IMR-90 (cell line): Measurements from ENCODE around the gene RNF112. TPM values are rescaled to one million over a fixed set of nuclear protein-coding genes. Genes with fewer than 3 reads are reported as not detected.

Experiments used
- ATAC-seq: fragments of 200-7000 bp; cut with Tn5 transposase; 2 replicates; pipeline ENCODE4 v1.9.1; 2020; ENCODE audit warnings: low read depth, mild to moderate bottlenecking, moderate library complexity
- BruUV-seq: library from RNA; stranded (reverse); fragments of 400-500 nt; replicated peaks from 2 replicates; lab custom pipeline; 2021; lab: Mats Ljungman, UMichigan
- CTCF ChIA-PET: fragments of 300-600 bp; formaldehyde crosslinking; extraction: SDS; loops from one replicate; lab custom pipeline; 2021; ENCODE audit warnings: antibody characterized with exemption; lab: Yijun Ruan, JAX
- POLR2A ChIA-PET: fragments of 300-600 bp; sonication (Branson Sonifier 250); formaldehyde crosslinking; loops from one replicate; lab custom pipeline; 2022; ENCODE audit warnings: antibody characterized with exemption; ENCODE audit not compliant: unreplicated experiment; lab: Charles Lee
- DNase-seq: peaks from one replicate; pipeline ENCODE4 v3.0.0; 2013
- H2AFZ ChIP-seq: replicated peaks from 2 replicates; pipeline ENCODE3; 2013; ENCODE audit warnings: low read length, mild to moderate bottlenecking; ENCODE audit not compliant: poor library complexity
- H2AK5ac ChIP-seq: 2 replicates; pipeline ENCODE4 v1.6.1; 2013; ENCODE audit warnings: low read depth, low read length, inconsistent platforms
- H2AK9ac ChIP-seq: replicated peaks from 2 replicates; pipeline ENCODE3; 2013; ENCODE audit warnings: mild to moderate bottlenecking, low read depth, low read length, moderate library complexity; ENCODE audit not compliant: poor library complexity
- H2BK120ac ChIP-seq: 2 replicates; pipeline ENCODE4 v1.6.1; 2013; ENCODE audit warnings: low read depth, low read length, inconsistent platforms
- H2BK15ac ChIP-seq: 3 replicates; pipeline ENCODE4 v1.6.1; 2013; ENCODE audit warnings: low read depth, low read length, inconsistent platforms
- H2BK20ac ChIP-seq: 2 replicates; pipeline ENCODE4 v1.6.1; 2013; ENCODE audit warnings: low read depth, mild to moderate bottlenecking, inconsistent platforms, low read length, moderate library complexity
- H2BK5ac ChIP-seq: 2 replicates; pipeline ENCODE4 v1.6.1; 2013; ENCODE audit warnings: mild to moderate bottlenecking, low read depth, low read length, inconsistent platforms; ENCODE audit not compliant: poor library complexity, severe bottlenecking
- H3K14ac ChIP-seq: replicated peaks from 2 replicates; pipeline ENCODE4 v1.6.1; 2013; ENCODE audit warnings: low read depth, low read length, inconsistent platforms
- H3K18ac ChIP-seq: 2 replicates; pipeline ENCODE4 v1.6.1; 2013; ENCODE audit warnings: low read depth, low read length, control low read depth
- H3K23ac ChIP-seq: 2 replicates; pipeline ENCODE4 v1.6.1; 2013; ENCODE audit warnings: low read depth, low read length, inconsistent platforms
- H3K27ac ChIP-seq: 2 replicates; pipeline ENCODE4 v1.5.1; 2013; ENCODE audit warnings: mild to moderate bottlenecking, control low read depth, low read length; ENCODE audit not compliant: insufficient read depth
- H3K27me3 ChIP-seq: 2 replicates; pipeline ENCODE4 v1.6.1; 2013; ENCODE audit warnings: low read length; ENCODE audit not compliant: control insufficient read depth, insufficient read depth
- H3K36me3 ChIP-seq: 2 replicates; pipeline ENCODE4 v1.6.1; 2013; ENCODE audit warnings: low read length, mixed read lengths; ENCODE audit not compliant: control insufficient read depth, insufficient read depth
- H3K4ac ChIP-seq: 2 replicates; pipeline ENCODE4 v1.6.1; 2013; ENCODE audit warnings: low read depth, low read length, inconsistent platforms
- H3K4me1 ChIP-seq: 2 replicates; pipeline ENCODE4 v1.6.1; 2013; ENCODE audit warnings: low read length, mixed read lengths; ENCODE audit not compliant: control insufficient read depth, insufficient read depth
- H3K4me2 ChIP-seq: 2 replicates; pipeline ENCODE4 v1.6.1; 2013; ENCODE audit warnings: low read depth, mild to moderate bottlenecking, control low read depth, low read length, moderate library complexity
- H3K4me3 ChIP-seq: 2 replicates; pipeline ENCODE4 v1.5.1; 2013; ENCODE audit warnings: low read depth, mild to moderate bottlenecking, control low read depth, low read length, moderate library complexity; ENCODE audit not compliant: insufficient read depth
- H3K56ac ChIP-seq: 2 replicates; pipeline ENCODE4 v1.6.1; 2013; ENCODE audit warnings: low read length, inconsistent platforms; ENCODE audit not compliant: insufficient read depth; ENCODE audit errors: extremely low read depth
- H3K79me1 ChIP-seq, 2 experiments: 2 replicates each; pipeline ENCODE4 v1.6.1; 2013; ENCODE audit warnings: low read length in 2 of 2, inconsistent platforms in 1 of 2, low read depth in 1 of 2
- H3K9ac ChIP-seq: 2 replicates; pipeline ENCODE4 v1.6.1; 2013; ENCODE audit warnings: low read depth, low read length, control low read depth
- H3K9me1 ChIP-seq: 2 replicates; pipeline ENCODE4 v1.6.1; 2013; ENCODE audit warnings: low read length, inconsistent platforms; ENCODE audit not compliant: insufficient read depth
- H3K9me3 ChIP-seq: 2 replicates; pipeline ENCODE4 v1.6.1; 2013; ENCODE audit warnings: low read length; ENCODE audit not compliant: control insufficient read depth, insufficient read depth
- H4K20me1 ChIP-seq: 2 replicates; pipeline ENCODE4 v1.6.1; 2013; ENCODE audit warnings: low read length, inconsistent platforms; ENCODE audit not compliant: insufficient read depth
- H4K5ac ChIP-seq: 2 replicates; pipeline ENCODE4 v1.6.1; 2013; ENCODE audit warnings: mild to moderate bottlenecking, low read depth, low read length, control low read depth
- H4K8ac ChIP-seq, 2 experiments: 2 replicates each; pipeline ENCODE4 v1.6.1; 2013; ENCODE audit warnings: low read depth in 2 of 2, low read length in 2 of 2, control low read depth in 1 of 2, inconsistent platforms in 1 of 2
- H4K91ac ChIP-seq: 2 replicates; pipeline ENCODE4 v1.6.1; 2013; ENCODE audit warnings: low read depth, low read length, inconsistent platforms; ENCODE audit not compliant: insufficient read depth
- BHLHE40 ChIP-seq: fragments of 150-350 bp; IDR thresholded peaks from 2 replicates; pipeline ENCODE4 v1.6.1; 2016; ENCODE audit warnings: mild to moderate bottlenecking, low read depth, low read length
- CEBPB ChIP-seq: IDR thresholded peaks from 2 replicates; pipeline ENCODE4 v1.6.1; 2012; ENCODE audit warnings: low read depth, low read length, improper control_type of control experiment
- CHD1 ChIP-seq: IDR thresholded peaks from 2 replicates; pipeline ENCODE4 v1.6.1; 2012; ENCODE audit warnings: low read depth, low read length, improper control_type of control experiment
- CTCF ChIP-seq: conservative IDR thresholded peaks from 2 replicates; pipeline ENCODE4 v1.5.1; 2012; ENCODE audit warnings: mild to moderate bottlenecking, low read depth, low read length, improper control_type of control experiment
- ELK1 ChIP-seq: fragments of 150-350 bp; IDR thresholded peaks from 2 replicates; pipeline ENCODE4 v1.6.1; 2016; ENCODE audit warnings: low read depth, mild to moderate bottlenecking, low read length, moderate library complexity, borderline replicate concordance
- FOS ChIP-seq: fragments of 150-350 bp; IDR thresholded peaks from 2 replicates; pipeline ENCODE4 v1.6.1; 2016; ENCODE audit warnings: low read depth, low read length
- MAFK ChIP-seq: IDR thresholded peaks from 2 replicates; pipeline ENCODE4 v1.6.1; 2012; ENCODE audit warnings: low read depth, low read length, improper control_type of control experiment
- MAZ ChIP-seq: IDR thresholded peaks from 2 replicates; pipeline ENCODE4 v1.6.1; 2012; ENCODE audit warnings: low read depth, mild to moderate bottlenecking, low read length, improper control_type of control experiment, moderate library complexity, borderline replicate concordance
- MXI1 ChIP-seq: IDR thresholded peaks from 2 replicates; pipeline ENCODE4 v1.6.1; 2012; ENCODE audit warnings: low read depth, mild to moderate bottlenecking, low read length, moderate library complexity, borderline replicate concordance
- NFE2L2 ChIP-seq: fragments of 150-350 bp; IDR thresholded peaks from 2 replicates; pipeline ENCODE4 v1.6.1; 2016; ENCODE audit warnings: low read depth, mild to moderate bottlenecking, low read length
- RAD21 ChIP-seq: IDR thresholded peaks from 2 replicates; pipeline ENCODE4 v1.6.1; 2012; ENCODE audit warnings: low read length, improper control_type of control experiment
- RCOR1 ChIP-seq: IDR thresholded peaks from 2 replicates; pipeline ENCODE4 v1.6.1; 2012; ENCODE audit warnings: mild to moderate bottlenecking, low read length, improper control_type of control experiment; ENCODE audit not compliant: insufficient replicate concordance
- SMC3 ChIP-seq: fragments of 150-350 bp; IDR thresholded peaks from 2 replicates; pipeline ENCODE4 v1.6.1; 2016; ENCODE audit warnings: low read depth, mild to moderate bottlenecking, antibody characterized with exemption, low read length, moderate library complexity
- WGBS, 2 experiments: methylation state at CpG; one replicate each; pipeline versions ENCODE4 v1.1.5 to v1.1.7; 2013; ENCODE audit warnings: missing lambda C conversion rate in 2 of 2; ENCODE audit not compliant: insufficient read length in 1 of 2; ENCODE audit errors: extremely low coverage in 2 of 2; 5-methylcytosine and 5-hydroxymethylcytosine counted together
- dilution Hi-C: fragments of 300-500 bp; cut with HindIII; formaldehyde crosslinking; loops from one replicate; pipeline ENCODE4 v1.14.3; 2018; ENCODE audit warnings: low sequenced_read_pairs; ENCODE audit not compliant: unreplicated experiment
- in situ Hi-C: fragments of 300-500 bp; cut with MboI; formaldehyde crosslinking; loops from 3 replicates; pipeline ENCODE4 v1.14.3; 2019; ENCODE audit warnings: low sequenced_read_pairs, inconsistent platforms, mixed read lengths
- intact Hi-C: fragments of 100-400 bp; cut with micrococcal nuclease; formaldehyde crosslinking; loops from 2 replicates; pipeline ENCODE4 v1.10.0; 2022
- polyA plus RNA-seq, 3 experiments: library from polyadenylated mRNA; depleted of rRNA; stranded (reverse); fragments of >200 nt; gene quantifications; 2 replicates each; pipeline ENCODE4 v1.2.3, GENCODE V29; 2012; ENCODE audit warnings: low replicate concordance in 1 of 3
- total RNA-seq: library from RNA; depleted of rRNA; stranded (reverse); fragments of >200 nt; gene quantifications from 2 replicates; pipeline ENCODE4 v1.2.3, GENCODE V29; 2012

RNF112 gene
- total and polyA plus RNA-seq, 2 of the 4 experiments (the other 2 are of a cell fraction), result 2.5 to 5.7 TPM

- no peak for TF ChIP-seq BHLHE40
- TF ChIP-seq MAFK, result no peak
- TF ChIP-seq CEBPB, result no peak
These were observed 44.4 kb upstream of the RNF112 start (continued) for GRCh38 chr17:19366637-19366972.

GRCh38 chr17:19368229-19368628 lies 42.8 kb upstream of the RNF112 start:
- CTCF ChIA-PET, result interaction anchor here (1.1 kb wide), 1 partner anchor 79 kb away, joined by 3 read pairs; no protein-coding TSS in a partner anchor
- dilution Hi-C loops, result no loop called here

More at GRCh38 chr17:19368229-19368628, 42.8 kb upstream of the RNF112 start:
- H3K4me3 ChIP-seq, result no peak overlapping the region
- no peak overlapping the region for H3K23ac ChIP-seq
- no peak overlapping the region for H3K14ac ChIP-seq
- no peak overlapping the region for H2AFZ ChIP-seq
- H3K79me1 ChIP-seq, result no peaks in the 10 kb centered on the region
- H3K4me1 ChIP-seq, result peaks cover 12% of the 10 kb centered on the region
- WGBS, 2 experiments, result no CpG with 5 or more reads among the region's 4 CpGs
- in situ Hi-C loops (loop anchor here (5.0 kb wide), 1 partner anchor 134 kb away; no protein-coding TSS in a partner anchor), intact Hi-C loops (no loop called here)
- no peak overlapping the region for H4K5ac ChIP-seq
- H3K18ac ChIP-seq, result no peak overlapping the region
- no peak for TF ChIP-seq FOS
- TF ChIP-seq NFE2L2, result no peak
- TF ChIP-seq MAZ, result no peak
- TF ChIP-seq CTCF, result no peak
- TF ChIP-seq ELK1, result no peak
- no peak for TF ChIP-seq BHLHE40
- TF ChIP-seq CEBPB, result no peak
- no peak for TF ChIP-seq RAD21
- no peak for TF ChIP-seq MXI1
- TF ChIP-seq CHD1, result no peak
- TF ChIP-seq RCOR1, result no peak
- no peak for TF ChIP-seq SMC3
- H2BK15ac ChIP-seq, result no peak overlapping the region
- DNase-seq, result peak; percentile 37
- H3K27me3 ChIP-seq, result no peaks in the 10 kb centered on the region
- H4K20me1 ChIP-seq, result no peaks in the 10 kb centered on the region
- H3K36me3 ChIP-seq, result peaks cover 2% of the 10 kb centered on the region; the same call in 1 of the 2 replicates
- no peak overlapping the region for H2AK5ac ChIP-seq
- H2BK20ac ChIP-seq, result no peak overlapping the region
- no peak overlapping the region for H3K4ac ChIP-seq
- no peak overlapping the region for H4K91ac ChIP-seq
- H3K56ac ChIP-seq, result no peak overlapping the region
- no peak overlapping the region for H3K9ac ChIP-seq
- no peak overlapping the region for H3K4me2 ChIP-seq
- no peak overlapping the region for H4K8ac ChIP-seq
- no peak overlapping the region for H3K27ac ChIP-seq
- H2BK120ac ChIP-seq, result no peak overlapping the region
- H3K9me1 ChIP-seq, result no peaks in the 10 kb centered on the region
- peak; percentile 13 for ATAC-seq
- H2AK9ac ChIP-seq, result no peak overlapping the region
- POLR2A ChIA-PET, result no interaction called here
- H3K9me3 ChIP-seq, result no peaks in the 10 kb centered on the region
- H2BK5ac ChIP-seq, result no peak overlapping the region
- BruUV-seq, result no TSS peak
